Left cardiac atrium (tissue), 4 donors: ENCODE measurements around the gene GRPEL2. TPM values are rescaled to one million over a fixed set of nuclear protein-coding genes. Genes with fewer than 3 reads are reported as not detected.
"Not testable (repeated sequence)": the region's sequence is repeated elsewhere in the genome, so short reads cannot be mapped to it uniquely, and the experiment has no call there.

Experiments
- ATAC-seq, 2 donors: fragments of 200-7000 bp; cut with Tn5 transposase; one replicate each; pipeline ENCODE4 v1.9.1; 2020; ENCODE audit warnings: mild to moderate bottlenecking in 2 of 2, moderate library complexity in 2 of 2
- DNase-seq: peaks from one replicate; pipeline ENCODE4 v3.0.0-alpha.2; 2020
- intact Hi-C, 2 donors: fragments of 100-400 bp; cut with DNase I; formaldehyde crosslinking; loops; one replicate each; pipeline versions ENCODE4 v1.14.1 to v1.15.1; 2022 to 2023
- total RNA-seq, 2 donors: library from RNA; stranded (reverse); fragmentation: NEBNext Ultra II Directional; extraction: Animal tissue kit (Norgen Biotek cat#: 25700); gene quantifications; one replicate each; pipeline ENCODE4 v1.2.1, GENCODE V29; 2021
- donor health status: DM: no; HTN: yes; CAD: no.
- donor health status: DM: no; HTN: yes; CAD: no; lungs with severe emphysema.
- donor health status: DM: yes; HTN: yes; CAD: no.
- donor health status: Dilated cardiomyopathy.

GRPEL2 gene
- total RNA-seq, 2 donors from 2014 or later = 8.7 to 15.4 TPM

DNA sequence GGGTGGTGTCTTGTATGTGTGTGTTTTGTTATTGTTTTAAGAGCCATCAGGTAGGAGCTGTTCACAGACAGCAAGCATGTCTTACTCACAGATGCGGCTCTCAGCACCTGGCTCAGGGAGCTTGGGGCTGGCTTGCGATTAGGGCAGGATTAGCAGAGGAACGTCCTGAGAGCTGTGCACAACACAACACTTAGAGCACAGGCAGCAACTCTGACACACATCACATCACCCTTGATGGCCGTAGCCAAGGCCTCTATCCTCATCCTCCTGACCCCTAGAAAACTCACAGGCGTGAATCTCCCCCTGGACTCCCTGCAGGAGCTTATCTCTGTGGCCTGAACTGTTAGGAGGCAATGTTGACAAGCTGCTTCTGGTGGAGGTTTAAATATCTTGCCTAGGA, 40.9 kb downstream of the GRPEL2 start:
- DNase-seq = no peak
- intact Hi-C loops = no loop called here
- peak; percentile 38 to 56 for ATAC-seq

DNA sequence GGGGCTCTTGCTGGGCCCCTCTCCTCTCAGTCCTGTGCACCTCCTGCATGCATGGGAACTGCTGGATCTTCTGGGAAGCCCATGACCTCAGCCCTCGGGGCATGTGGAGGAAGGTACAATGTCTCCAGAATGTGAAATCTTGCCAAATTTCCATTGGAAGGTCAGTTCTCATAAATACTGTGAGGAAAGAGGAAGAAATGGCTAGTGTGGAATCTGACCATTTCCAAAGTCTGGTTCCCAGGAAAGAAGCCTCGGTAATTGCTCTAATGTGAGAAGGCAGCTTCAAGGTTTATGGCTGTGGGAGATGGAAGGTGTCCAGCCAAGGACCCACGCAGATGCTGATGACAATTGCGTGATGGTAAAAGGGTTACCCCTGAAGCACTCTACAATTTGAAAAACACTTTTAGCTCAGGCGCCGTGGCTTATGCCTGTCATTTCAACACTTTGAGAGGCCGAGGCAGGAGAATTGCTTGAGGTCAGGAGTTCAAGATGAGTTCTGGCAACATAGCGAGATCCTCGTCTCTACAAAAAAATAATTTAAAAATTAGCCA, 41.9 kb downstream of the GRPEL2 start:
- ATAC-seq (peak; percentile 32 to 45), DNase-seq (peak; percentile 51)
- intact Hi-C loops = loop anchor here in 1 of 2 donors (1.0 kb wide), 1 partner anchor 39 kb away; no protein-coding TSS in a partner anchor

DNA sequence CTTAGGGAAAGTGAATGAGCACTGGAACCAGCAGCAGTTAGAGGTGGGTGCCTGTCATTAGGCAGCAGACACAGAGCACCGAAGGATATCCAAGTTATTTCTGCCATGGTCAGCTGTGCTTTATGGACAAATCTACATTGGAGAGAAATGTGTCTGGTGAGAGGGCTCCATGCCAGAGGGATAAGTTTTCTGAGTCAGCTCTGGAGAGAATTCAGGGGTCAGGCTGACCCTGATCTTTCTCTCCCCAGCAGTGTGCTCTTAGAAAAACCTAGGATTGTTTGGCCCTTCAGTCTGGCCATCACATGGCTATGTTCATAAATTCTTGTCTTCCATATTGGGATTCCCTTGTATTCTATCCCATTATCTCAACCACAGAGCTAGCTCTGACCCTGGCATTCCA, 42.7 kb downstream of the GRPEL2 start:
- intact Hi-C loops = loop anchor here in 1 of 2 donors (1.0 kb wide), 1 partner anchor 38 kb away; no protein-coding TSS in a partner anchor
- no peak for DNase-seq

DNA sequence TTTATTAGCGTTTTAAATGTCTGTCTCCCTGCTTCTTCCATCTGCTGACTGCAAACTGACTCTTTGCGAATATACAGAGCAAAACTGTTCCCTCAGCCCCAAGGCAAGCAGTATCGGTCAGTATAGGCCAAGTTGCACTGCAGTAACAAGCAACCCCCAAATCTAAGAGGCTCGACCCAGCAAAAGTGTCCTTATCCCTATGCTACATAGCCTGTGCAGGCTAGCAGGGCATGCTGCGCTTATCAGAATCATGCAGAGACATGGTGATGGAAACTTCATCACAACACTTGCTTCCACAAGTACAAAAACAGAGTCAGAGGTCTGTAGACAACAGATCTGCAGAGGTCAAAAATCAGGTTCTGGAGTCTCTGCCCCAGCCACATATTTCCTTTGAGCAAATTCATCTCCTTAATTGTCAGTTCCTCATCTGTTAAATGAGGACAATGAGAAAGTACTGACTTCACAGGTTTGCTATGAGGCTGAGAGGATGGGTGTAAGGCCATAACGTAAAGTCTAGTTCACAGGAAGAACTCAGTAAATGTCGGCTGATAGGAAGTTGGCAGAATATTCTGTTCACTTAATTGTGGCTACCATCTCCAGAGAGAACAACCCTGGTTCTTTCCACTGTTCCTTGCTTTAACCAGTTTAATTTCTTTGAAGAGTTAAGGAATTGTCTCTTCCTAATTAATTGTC, 43.3 kb downstream of the GRPEL2 start:
- no peak for DNase-seq
- intact Hi-C loops = no loop called here
- no peak for ATAC-seq

More for the DNA sequence above, 42.7 kb downstream of the GRPEL2 start:
- peak; percentile 13 to 45 for ATAC-seq

DNA sequence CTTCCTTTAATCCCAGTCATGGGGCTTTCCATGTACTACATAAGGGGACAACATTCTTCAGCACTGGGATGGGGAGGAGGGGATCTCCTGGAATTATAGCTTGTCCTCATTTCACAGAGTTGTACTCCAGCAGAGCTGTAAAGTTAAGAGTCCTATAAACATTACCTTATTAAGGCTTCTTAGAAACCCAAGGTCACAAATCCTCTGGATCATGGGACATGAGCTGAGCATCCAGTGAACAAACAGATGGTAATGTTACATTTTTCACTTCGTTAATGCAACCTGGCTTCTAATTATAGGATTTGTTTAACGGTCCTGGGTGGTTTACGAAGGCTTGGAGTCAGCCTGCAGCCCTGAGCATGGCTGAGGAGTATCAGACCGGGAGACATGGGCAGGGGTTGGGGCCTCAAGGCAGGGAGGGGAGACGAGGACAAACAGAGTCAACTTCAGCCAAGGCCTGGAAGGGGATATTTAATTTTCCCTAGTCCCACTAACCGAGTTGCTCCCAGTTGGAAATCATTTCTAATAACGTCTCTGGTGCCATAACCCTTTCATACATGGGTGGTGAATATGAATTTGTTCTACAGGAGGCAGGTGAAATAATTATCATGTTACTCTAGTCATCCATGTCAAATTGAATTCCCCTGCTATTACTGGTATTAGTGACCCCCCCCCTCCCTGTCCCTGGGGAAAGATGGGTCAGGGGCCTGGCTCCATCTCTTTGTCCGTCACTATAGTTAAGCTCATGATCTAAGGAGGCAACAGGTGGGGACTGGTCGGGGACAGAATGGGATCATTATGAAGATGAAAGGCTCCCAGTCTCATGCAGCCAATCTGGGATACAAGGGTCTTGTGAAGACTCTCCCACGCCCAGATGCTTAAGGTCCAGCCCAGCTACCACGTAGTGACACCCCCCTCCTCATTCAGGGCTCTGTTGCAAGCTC, 44.5 kb downstream of the GRPEL2 start:
- intact Hi-C loops = no loop called here
- DNase-seq (no peak), ATAC-seq (no peak)

DNA sequence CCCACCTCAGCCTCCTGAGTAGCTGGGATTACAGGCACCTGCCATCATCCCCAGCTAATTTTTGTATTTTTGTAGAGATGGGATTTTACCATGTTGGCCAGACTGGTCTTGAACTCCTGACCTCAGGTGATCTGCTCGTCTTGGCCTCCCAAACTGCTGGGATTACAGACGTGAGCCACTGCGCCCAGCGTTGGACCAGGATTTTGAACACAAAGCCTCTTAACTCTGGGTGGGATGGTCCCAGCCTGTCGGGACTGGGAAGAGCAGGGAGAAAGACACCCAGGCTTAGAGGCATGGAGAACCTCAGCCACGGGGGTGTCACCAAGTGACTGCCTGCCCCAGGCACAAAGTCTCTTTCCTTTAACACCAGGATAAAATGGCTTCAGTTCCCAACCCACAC, 45.8 kb downstream of the GRPEL2 start:
- ATAC-seq, intact Hi-C loops, DNase-seq: not testable (repeated sequence)

DNA sequence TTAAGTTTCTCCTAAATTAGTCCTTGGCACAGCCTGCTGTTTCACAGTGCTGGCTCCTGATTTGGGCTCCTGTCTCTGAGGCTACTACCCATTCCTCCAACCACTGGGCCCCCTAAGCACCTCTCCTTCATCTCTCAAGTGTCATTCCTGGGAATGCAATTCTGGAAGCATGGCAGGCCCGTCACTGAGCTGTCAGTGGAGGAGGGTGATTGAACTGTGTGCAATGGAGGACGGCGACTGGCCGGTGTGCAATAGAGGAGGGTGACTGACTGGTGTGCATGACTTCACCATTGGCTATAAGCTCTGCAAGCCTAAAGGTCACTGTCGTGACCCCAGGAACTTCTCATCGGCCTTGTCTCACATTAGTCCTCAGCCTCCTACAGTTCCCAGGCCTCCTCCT, 46.2 kb downstream of the GRPEL2 start:
- DNase-seq = no peak
- intact Hi-C loops = no loop called here

DNA sequence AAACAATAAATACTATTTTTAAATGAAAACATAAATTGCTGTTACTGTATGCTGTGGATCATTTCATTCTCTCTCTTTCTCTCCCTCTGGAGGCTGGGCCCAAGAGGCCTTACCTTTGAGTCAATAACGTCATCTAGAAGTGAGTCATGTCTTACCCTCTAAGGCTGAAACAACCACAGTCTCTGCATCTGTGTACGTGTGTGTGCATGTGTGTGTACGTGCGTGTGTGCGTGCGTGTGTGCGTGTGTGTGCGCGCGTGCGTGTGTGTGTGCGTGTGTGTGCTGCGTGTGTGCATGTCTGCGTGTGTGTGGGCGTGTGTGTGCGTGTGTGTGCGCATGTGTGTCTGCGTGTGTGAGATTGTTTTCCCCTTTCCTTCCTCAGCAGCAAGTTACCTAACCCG, 47.4 kb downstream of the GRPEL2 start:
- ATAC-seq (no peak), DNase-seq (no peak)
- intact Hi-C loops = no loop called here

More for the DNA sequence above, 46.2 kb downstream of the GRPEL2 start:
- no peak for ATAC-seq

DNA sequence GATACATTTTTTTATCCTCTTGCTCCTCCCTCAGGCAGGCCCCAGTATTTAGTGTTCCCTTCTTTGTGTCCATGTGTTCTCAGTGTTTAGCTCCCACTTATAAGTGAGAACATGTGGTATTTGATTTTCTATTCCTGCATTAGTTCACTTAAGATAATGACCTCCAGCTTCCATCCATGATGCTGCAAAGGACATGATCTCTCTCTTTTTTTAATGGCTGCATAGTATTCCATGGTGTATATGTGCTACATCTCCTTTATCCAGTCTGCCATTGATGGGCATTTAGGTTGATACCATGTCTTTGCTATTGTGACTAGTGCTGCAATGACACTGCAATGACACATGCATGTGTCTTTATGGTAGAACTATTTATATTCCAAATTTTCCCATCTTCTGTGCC, 49.7 kb downstream of the GRPEL2 start:
- ATAC-seq, intact Hi-C loops, DNase-seq: not testable (repeated sequence)

DNA sequence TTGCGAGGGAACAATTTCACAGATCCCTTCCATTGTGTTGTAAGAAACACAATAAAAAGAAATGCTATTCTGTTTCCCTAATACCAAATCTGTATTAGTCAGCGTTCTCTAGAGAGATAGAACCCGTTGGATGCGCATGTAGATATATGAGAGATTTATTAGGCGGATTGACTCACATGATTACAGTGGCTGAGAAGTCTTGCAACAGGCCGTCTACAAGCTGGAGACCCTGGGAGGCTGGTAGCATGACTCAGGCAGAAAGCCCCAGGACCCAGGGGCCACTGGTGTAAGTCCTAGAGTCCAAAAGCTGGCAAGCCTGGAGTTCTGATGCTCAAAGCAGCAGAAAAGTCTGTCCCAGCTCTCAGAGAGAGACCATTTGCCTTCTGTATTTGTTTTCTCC, 52.2 kb downstream of the GRPEL2 start:
- intact Hi-C loops = no loop called here
- ATAC-seq = no peak

DNA sequence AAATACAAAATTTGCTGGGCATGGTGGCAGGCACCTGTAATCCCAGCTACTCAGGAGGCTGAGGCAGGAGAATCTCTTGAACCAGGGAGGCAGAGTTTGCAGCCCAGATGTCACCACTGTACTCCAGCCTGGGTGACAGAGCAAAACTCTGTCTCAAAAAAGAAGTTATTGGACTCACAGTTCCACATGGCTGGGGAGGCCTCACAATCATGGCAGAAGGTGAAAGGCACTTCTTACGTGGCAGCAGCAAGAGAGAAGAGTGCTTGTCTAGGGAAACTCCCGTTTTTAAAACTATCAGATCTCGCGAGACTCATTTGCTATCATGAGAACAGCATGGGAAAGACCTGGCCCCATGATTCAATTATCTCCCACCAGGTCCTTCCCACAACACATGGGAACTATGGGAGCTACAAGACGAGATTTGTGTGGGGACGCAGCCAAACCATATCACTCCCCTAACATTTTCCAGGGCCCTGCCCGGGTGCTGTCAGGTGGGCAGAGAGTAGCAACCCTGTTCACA, 53.5 kb downstream of the GRPEL2 start:
- ATAC-seq, DNase-seq, intact Hi-C loops: not testable (repeated sequence)

More for the DNA sequence above, 52.2 kb downstream of the GRPEL2 start:
- no peak for DNase-seq

DNA sequence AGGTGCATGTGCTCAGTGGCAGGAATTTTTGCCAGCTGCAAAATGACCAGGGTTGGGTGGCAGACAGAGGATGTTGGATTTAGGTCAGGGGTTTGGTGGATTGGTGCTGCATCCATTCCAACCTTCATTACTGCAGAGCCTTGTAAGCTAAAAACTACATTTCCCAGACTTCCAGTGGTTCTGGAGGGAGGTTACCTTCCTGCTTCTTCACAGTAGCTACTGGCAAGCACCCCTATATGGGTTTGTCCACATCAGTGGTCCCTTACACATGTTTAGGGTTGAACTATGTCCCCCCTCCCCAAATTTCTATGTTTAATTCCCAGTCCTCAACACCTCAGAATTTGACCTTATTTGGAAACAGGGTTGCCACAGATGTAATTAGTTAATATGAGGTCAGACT, 54.5 kb downstream of the GRPEL2 start:
- ATAC-seq (peak in 1 of 2 donors; percentile 49), DNase-seq (no peak)
- intact Hi-C loops = no loop called here

DNA sequence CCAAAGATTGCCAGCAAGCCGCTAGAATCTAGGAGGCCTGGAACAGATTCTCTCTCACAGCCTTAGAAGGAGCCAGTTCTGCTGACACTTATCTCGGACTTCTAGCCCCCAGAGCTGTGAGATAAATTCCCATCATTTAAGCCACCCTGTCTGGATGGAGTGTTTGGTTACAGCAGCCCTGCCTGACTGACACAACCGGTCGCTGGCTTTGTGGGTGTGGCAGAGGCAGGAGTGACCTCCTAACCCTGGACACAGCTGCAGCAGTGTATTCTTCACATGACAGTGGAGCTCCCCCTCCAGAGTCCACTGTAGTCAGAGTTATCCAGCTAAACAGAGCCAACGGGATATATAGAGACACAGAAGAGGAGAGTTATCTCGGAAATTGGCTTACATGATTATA, 55.0 kb downstream of the GRPEL2 start:
- intact Hi-C loops = no loop called here
- DNase-seq (no peak), ATAC-seq (peak; percentile 42 to 44)

DNA sequence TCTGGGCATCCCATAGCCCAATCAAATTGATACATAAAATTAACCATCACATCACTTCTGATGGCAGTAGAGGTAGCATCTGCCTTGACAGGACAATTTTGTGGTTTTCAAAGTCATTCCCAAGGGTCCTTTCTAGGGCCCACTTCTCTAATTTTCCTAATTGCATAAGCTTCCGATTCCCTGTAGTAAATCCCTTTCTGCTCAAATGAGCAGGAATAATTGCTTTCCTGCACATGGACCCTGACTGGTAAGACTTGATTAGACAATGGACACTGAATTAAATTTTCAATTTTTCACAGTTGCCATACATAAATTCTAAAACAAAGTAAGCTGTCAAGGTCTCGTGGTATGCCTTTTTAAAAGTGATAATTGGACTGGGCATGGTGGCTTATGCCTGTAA, 55.8 kb downstream of the GRPEL2 start:
- intact Hi-C loops = no loop called here
- DNase-seq (no peak), ATAC-seq (no peak)

DNA sequence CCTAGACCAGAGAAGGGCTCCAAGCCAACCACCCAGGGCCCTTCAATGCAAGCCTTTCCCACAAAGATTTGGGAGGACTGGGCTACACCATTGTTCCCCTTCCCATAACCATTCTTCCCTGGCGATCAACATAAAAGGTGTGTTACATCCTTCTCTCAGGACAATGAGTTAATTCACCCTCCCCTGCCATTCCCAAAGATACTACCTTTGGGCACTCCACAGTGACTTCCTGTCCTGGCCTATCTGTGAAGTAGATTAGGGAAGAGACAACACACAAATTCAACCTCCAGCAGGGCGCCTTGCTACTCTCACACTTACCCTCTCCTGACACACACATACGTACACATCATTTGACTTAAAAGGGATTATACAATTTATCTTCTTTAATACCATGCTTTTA, 57.0 kb downstream of the GRPEL2 start:
- DNase-seq = no peak
- intact Hi-C loops = no loop called here
- ATAC-seq = no peak

Other genes with a start within 250 kb of the GRPEL2 start
- gene ABLIM3, start 204.0 kb upstream of the GRPEL2 start, total RNA-seq = 100 to 1,000 TPM; 106 to 129 TPM
- 10 to 100 TPM; 32.8 to 38.6 TPM for gene AFAP1L1, start 73.6 kb upstream of the GRPEL2 start, total RNA-seq
- gene PCYOX1L, start 12.5 kb downstream of the GRPEL2 start, total RNA-seq = 1 to 10 TPM; 5.2 to 5.4 TPM
- under 1 TPM; 0.44 to 0.89 TPM for gene IL17B, start 33.8 kb downstream of the GRPEL2 start, total RNA-seq
- gene CSNK1A1, start 205.9 kb downstream of the GRPEL2 start, total RNA-seq = 100 to 1,000 TPM; 212 to 342 TPM
- 10 to 100 TPM; 14.1 to 17.3 TPM for gene ARHGEF37, start 236.0 kb downstream of the GRPEL2 start, total RNA-seq